GM10266 (cell line): Measurements from ENCODE around the gene ID1.
"Not testable (repeated sequence)": the region's sequence is repeated elsewhere in the genome, so short reads cannot be mapped to it uniquely, and the experiment has no call there.

Source experiments
- DNase-seq: peaks from one replicate; pipeline ENCODE4 v3.0.0; 2012; ENCODE audit errors: extremely low spot score
- CTCF ChIP-seq: IDR thresholded peaks from 2 replicates; pipeline ENCODE4 v1.5.1; 2012; ENCODE audit warnings: mild to moderate bottlenecking, low read depth; ENCODE audit not compliant: control insufficient read depth, insufficient read depth; ENCODE audit errors: missing control alignments

ID1 gene

GRCh38 chr20:31644701-31645100, 39.6 kb downstream of the ID1 start:
- no peak for DNase-seq
- TF ChIP-seq CTCF = no peak

GRCh38 chr20:31648104-31648503, 43.0 kb downstream of the ID1 start:
- not testable (repeated sequence) for DNase-seq

DNA sequence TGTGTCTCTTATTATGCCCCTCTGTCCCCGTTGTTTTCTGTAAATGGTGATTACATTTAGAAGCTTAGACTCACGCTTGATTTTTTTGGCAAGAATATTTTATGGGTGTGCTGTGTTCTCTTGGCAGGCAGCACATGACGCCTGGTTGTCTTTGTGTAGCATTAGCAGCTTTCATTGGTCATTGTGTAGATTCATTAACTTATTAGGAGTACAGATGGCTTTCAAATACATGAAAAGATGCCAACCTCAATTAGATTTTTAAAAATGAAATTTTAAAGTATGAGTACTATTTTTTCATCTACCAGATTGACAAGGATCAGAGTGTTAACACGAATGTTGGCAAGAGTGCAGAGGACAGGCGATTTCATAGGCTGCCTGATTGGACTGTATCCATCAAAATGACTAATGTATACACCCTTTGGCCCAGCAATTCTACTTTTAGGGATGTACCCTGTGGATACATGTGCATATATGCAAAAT, 47.9 kb downstream of the ID1 start:
- no peak for DNase-seq
- no peak for TF ChIP-seq CTCF

GRCh38 chr20:31653561-31653960, 48.5 kb downstream of the ID1 start:
- DNase-seq = no peak
- no peak for TF ChIP-seq CTCF

- no peak for DNase-seq
- TF ChIP-seq CTCF = no peak
These were observed 49.4 kb downstream of the ID1 start for GRCh38 chr20:31654534-31654933.
